GM12878 (cell line): ENCODE data around the gene RNF223. TPM values are rescaled to one million over a fixed set of nuclear protein-coding genes. Genes with fewer than 3 reads are reported as not detected.

Experiments
- NR2C1 ChIP-seq: fragments of 450-650 bp; IDR thresholded peaks from 2 replicates; pipeline ENCODE4 v1.6.1; 2017; ENCODE audit warnings: antibody characterized with exemption, mild to moderate bottlenecking, moderate library complexity
- RB1 ChIP-seq: fragments of 450-650 bp; formaldehyde crosslinking; IDR thresholded peaks from 2 replicates; pipeline ENCODE4 v1.6.1; 2017; ENCODE audit warnings: mild to moderate bottlenecking, borderline replicate concordance
- RELB ChIP-seq: fragments of 450-650 bp; IDR thresholded peaks from 2 replicates; pipeline ENCODE4 v1.6.1; 2017; ENCODE audit warnings: low read depth, mild to moderate bottlenecking, moderate library complexity
- TCF3 ChIP-seq: IDR thresholded peaks from 2 replicates; pipeline ENCODE4 v1.6.1; 2012; ENCODE audit warnings: low read depth, mild to moderate bottlenecking, low read length, borderline replicate concordance; ENCODE audit not compliant: insufficient read depth
- ZBTB11 ChIP-seq: fragments of 450-650 bp; formaldehyde crosslinking; IDR thresholded peaks from 2 replicates; pipeline ENCODE4 v1.5.0; 2022; ENCODE audit warnings: mild to moderate bottlenecking, missing genetic modification characterization
- polyA plus RNA-seq, 11 experiments: library from polyadenylated mRNA; depleted of rRNA in 4 of 11; unstranded in 6 of 11; stranded (reverse) in 5 of 11; fragments of >200 nt; fragmentation: Nextera tagmentation in 4 of 11; fragmentation: Illumina TruSeq in 1 of 11; extraction: Ambion mirVana in 4 of 11; extraction: Trizol in 1 of 11; gene quantifications; 1 replicate in 1 of 11; 2 replicates in 10 of 11; pipeline versions ENCODE4 v1.2.1 to v1.2.3, GENCODE V29; 2011 to 2016; ENCODE audit warnings: inconsistent platforms in 2 of 11, missing spikeins in 2 of 11, low read depth in 1 of 11
- total RNA-seq, 4 experiments: library from RNA; depleted of rRNA in 3 of 4; stranded (reverse); fragments of >200 nt in 3 of 4; fragmentation: Illumina TruSeq in 1 of 4; extraction: Trizol in 1 of 4; gene quantifications; 2 replicates each; pipeline versions ENCODE4 v1.2.1 to v1.2.3, GENCODE V29; 2013 to 2021
- TF ChIP-seq, protein P1 (sequence below): IDR thresholded peaks from 2 replicates; pipeline ENCODE4 v1.6.1; 2012; ENCODE audit warnings: mild to moderate bottlenecking, low read depth, low read length
- TF ChIP-seq, protein P2 (sequence below): fragments of 450-650 bp; IDR thresholded peaks from 2 replicates; pipeline ENCODE4 v1.6.1; 2017; ENCODE audit warnings: mild to moderate bottlenecking, moderate library complexity

Gene RNF223
- total and polyA plus RNA-seq, 10 of the 15 experiments (the other 5 are each of a cell fraction or from before 2014, with no cell fraction given), result 0.06 TPM; not detected in 9

- TF ChIP-seq, protein P1, sequence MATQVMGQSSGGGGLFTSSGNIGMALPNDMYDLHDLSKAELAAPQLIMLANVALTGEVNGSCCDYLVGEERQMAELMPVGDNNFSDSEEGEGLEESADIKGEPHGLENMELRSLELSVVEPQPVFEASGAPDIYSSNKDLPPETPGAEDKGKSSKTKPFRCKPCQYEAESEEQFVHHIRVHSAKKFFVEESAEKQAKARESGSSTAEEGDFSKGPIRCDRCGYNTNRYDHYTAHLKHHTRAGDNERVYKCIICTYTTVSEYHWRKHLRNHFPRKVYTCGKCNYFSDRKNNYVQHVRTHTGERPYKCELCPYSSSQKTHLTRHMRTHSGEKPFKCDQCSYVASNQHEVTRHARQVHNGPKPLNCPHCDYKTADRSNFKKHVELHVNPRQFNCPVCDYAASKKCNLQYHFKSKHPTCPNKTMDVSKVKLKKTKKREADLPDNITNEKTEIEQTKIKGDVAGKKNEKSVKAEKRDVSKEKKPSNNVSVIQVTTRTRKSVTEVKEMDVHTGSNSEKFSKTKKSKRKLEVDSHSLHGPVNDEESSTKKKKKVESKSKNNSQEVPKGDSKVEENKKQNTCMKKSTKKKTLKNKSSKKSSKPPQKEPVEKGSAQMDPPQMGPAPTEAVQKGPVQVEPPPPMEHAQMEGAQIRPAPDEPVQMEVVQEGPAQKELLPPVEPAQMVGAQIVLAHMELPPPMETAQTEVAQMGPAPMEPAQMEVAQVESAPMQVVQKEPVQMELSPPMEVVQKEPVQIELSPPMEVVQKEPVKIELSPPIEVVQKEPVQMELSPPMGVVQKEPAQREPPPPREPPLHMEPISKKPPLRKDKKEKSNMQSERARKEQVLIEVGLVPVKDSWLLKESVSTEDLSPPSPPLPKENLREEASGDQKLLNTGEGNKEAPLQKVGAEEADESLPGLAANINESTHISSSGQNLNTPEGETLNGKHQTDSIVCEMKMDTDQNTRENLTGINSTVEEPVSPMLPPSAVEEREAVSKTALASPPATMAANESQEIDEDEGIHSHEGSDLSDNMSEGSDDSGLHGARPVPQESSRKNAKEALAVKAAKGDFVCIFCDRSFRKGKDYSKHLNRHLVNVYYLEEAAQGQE, result no peak
- no peak for TF ChIP-seq ZBTB11 (CRISPR knock-in tag)
- TF ChIP-seq NR2C1, result no peak
- no peak for TF ChIP-seq RB1
- TF ChIP-seq TCF3, result no peak
- TF ChIP-seq, protein P2, sequence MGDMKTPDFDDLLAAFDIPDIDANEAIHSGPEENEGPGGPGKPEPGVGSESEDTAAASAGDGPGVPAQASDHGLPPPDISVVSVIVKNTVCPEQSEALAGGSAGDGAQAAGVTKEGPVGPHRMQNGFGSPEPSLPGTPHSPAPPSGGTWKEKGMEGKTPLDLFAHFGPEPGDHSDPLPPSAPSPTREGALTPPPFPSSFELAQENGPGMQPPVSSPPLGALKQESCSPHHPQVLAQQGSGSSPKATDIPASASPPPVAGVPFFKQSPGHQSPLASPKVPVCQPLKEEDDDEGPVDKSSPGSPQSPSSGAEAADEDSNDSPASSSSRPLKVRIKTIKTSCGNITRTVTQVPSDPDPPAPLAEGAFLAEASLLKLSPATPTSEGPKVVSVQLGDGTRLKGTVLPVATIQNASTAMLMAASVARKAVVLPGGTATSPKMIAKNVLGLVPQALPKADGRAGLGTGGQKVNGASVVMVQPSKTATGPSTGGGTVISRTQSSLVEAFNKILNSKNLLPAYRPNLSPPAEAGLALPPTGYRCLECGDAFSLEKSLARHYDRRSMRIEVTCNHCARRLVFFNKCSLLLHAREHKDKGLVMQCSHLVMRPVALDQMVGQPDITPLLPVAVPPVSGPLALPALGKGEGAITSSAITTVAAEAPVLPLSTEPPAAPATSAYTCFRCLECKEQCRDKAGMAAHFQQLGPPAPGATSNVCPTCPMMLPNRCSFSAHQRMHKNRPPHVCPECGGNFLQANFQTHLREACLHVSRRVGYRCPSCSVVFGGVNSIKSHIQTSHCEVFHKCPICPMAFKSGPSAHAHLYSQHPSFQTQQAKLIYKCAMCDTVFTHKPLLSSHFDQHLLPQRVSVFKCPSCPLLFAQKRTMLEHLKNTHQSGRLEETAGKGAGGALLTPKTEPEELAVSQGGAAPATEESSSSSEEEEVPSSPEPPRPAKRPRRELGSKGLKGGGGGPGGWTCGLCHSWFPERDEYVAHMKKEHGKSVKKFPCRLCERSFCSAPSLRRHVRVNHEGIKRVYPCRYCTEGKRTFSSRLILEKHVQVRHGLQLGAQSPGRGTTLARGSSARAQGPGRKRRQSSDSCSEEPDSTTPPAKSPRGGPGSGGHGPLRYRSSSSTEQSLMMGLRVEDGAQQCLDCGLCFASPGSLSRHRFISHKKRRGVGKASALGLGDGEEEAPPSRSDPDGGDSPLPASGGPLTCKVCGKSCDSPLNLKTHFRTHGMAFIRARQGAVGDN, result no peak
- no peak for TF ChIP-seq RELB
These were observed 1.2 kb upstream of the RNF223 start (continued) for GRCh38 chr1:1075148-1075935.
